H1 (cell line): ENCODE results near the gene DFFB. TPM values are rescaled to one million over a fixed set of nuclear protein-coding genes. Genes with fewer than 3 reads are reported as not detected.

Source experiments
- CTCF ChIA-PET: fragments of 300-600 bp; sonication (Branson Sonifier 250); formaldehyde crosslinking; loops from one replicate; lab custom pipeline; 2021; ENCODE audit not compliant: partially characterized antibody; lab: Charles Lee
- POLR2A ChIA-PET: fragments of 300-600 bp; sonication (Branson Sonifier 250); formaldehyde crosslinking; loops from one replicate; lab custom pipeline; 2021; ENCODE audit warnings: inconsistent platforms; ENCODE audit not compliant: partially characterized antibody; lab: Charles Lee
- DNase-seq, 2 experiments: peaks; one replicate each; pipeline versions ENCODE4 v3.0.0 to v3.0.0-alpha.2; 2010 to 2022; ENCODE audit warnings: low spot score in 2 of 2, low read depth in 1 of 2, mixed read lengths in 1 of 2
- FAIRE-seq: peaks from 2 replicates; lab custom pipeline; 2011; peaks lifted over from hg19 to GRCh38; lab: Jason Lieb, UNC
- H2AFZ ChIP-seq: 2 replicates; pipeline ENCODE4 v1.8.1; 2012; ENCODE audit warnings: low read length, inconsistent platforms
- H2AK5ac ChIP-seq: 2 replicates; pipeline ENCODE4 v1.6.1; 2013; ENCODE audit warnings: low read depth, low read length
- H2BK120ac ChIP-seq: replicated peaks from 2 replicates; pipeline ENCODE3; 2013; ENCODE audit warnings: low read depth, low read length, inconsistent platforms
- H2BK12ac ChIP-seq: 2 replicates; pipeline ENCODE4 v1.6.1; 2013; ENCODE audit warnings: low read depth, low read length
- H2BK15ac ChIP-seq: 2 replicates; pipeline ENCODE4 v1.6.1; 2013; ENCODE audit warnings: low read length
- H2BK20ac ChIP-seq: 2 replicates; pipeline ENCODE4 v1.6.1; 2013; ENCODE audit warnings: low read length
- H2BK5ac ChIP-seq: 2 replicates; pipeline ENCODE4 v1.6.1; 2013; ENCODE audit warnings: low read depth, low read length
- H3K14ac ChIP-seq: 2 replicates; pipeline ENCODE4 v1.6.1; 2013; ENCODE audit warnings: inconsistent platforms; ENCODE audit not compliant: insufficient read length
- H3K18ac ChIP-seq: 2 replicates; pipeline ENCODE4 v1.6.1; 2013; ENCODE audit warnings: low read length; ENCODE audit errors: extremely low read depth
- H3K23ac ChIP-seq: 2 replicates; pipeline ENCODE4 v1.6.1; 2013; ENCODE audit warnings: inconsistent platforms; ENCODE audit not compliant: insufficient read length
- H3K23me2 ChIP-seq: 2 replicates; pipeline ENCODE4 v1.6.1; 2013; ENCODE audit warnings: low read depth, low read length
- H3K27ac ChIP-seq: 2 replicates; pipeline ENCODE4 v1.6.1; 2011; ENCODE audit warnings: low read depth, low read length, inconsistent platforms
- H3K27me3 ChIP-seq, 4 experiments: replicated peaks in 1 of 4; 1 replicate in 1 of 4; 2 replicates in 3 of 4; pipeline versions ENCODE4 v1.6.1 to v1.8.1; 2011 to 2013; ENCODE audit warnings: low read length in 3 of 4, mild to moderate bottlenecking in 3 of 4, inconsistent platforms in 2 of 4, mixed read lengths in 2 of 4, moderate library complexity in 1 of 4; ENCODE audit not compliant: control insufficient read depth in 3 of 4, insufficient read depth in 3 of 4; ENCODE audit errors: extremely low read depth in 1 of 4
- H3K36me3 ChIP-seq, 4 experiments: 2 replicates each; pipeline versions ENCODE4 v1.6.1 to v1.8.1; 2011 to 2013; ENCODE audit warnings: mild to moderate bottlenecking in 4 of 4, low read length in 3 of 4, moderate library complexity in 2 of 4, control low read depth in 1 of 4, inconsistent platforms in 1 of 4; ENCODE audit not compliant: insufficient read depth in 4 of 4, control insufficient read depth in 2 of 4
- H3K4ac ChIP-seq: replicated peaks from 2 replicates; pipeline ENCODE3; 2013; ENCODE audit warnings: low read length, low read depth, mixed read lengths, inconsistent platforms; ENCODE audit not compliant: insufficient read length
- H3K4me1 ChIP-seq, 4 experiments: replicated peaks in 1 of 4; 1 replicate in 1 of 4; 2 replicates in 3 of 4; pipeline versions ENCODE4 v1.6.1 to v1.8.1; 2011 to 2013; ENCODE audit warnings: low read length in 3 of 4, inconsistent platforms in 2 of 4, mixed read lengths in 1 of 4; ENCODE audit not compliant: insufficient read depth in 4 of 4, control insufficient read depth in 3 of 4
- H3K4me2 ChIP-seq, 2 experiments: 2 replicates each; pipeline versions ENCODE4 v1.6.1 to v1.8.1; 2011 to 2013; ENCODE audit warnings: low read depth in 2 of 2, low read length in 2 of 2, control low read depth in 1 of 2, inconsistent platforms in 1 of 2, mild to moderate bottlenecking in 1 of 2; ENCODE audit not compliant: insufficient read depth in 1 of 2
- H3K4me3 ChIP-seq, 4 experiments: fragments of 200-600, 300-600 bp in 1 of 4; sonication (generic), shearing (Covaris generic), sonication (Bioruptor Twin) in 1 of 4; 2 replicates each; pipeline versions ENCODE4 v1.5.1 to v1.8.1; 2011 to 2016; ENCODE audit warnings: low read length in 4 of 4, low read depth in 3 of 4, control low read depth in 2 of 4, inconsistent platforms in 2 of 4, mild to moderate bottlenecking in 2 of 4, mixed read lengths in 1 of 4, moderate library complexity in 1 of 4; ENCODE audit not compliant: insufficient read depth in 2 of 4; ENCODE audit errors: extremely low read depth in 1 of 4
- H3K56ac ChIP-seq: replicated peaks from 2 replicates; pipeline ENCODE3; 2013; ENCODE audit warnings: low read depth, mild to moderate bottlenecking, mixed read lengths, low read length, inconsistent platforms; ENCODE audit not compliant: insufficient read length
- H3K79me1 ChIP-seq: 2 replicates; pipeline ENCODE4 v1.6.1; 2013; ENCODE audit warnings: low read depth, low read length, control low read depth
- H3K79me2 ChIP-seq, 2 experiments: 2 replicates each; pipeline versions ENCODE4 v1.6.1 to v1.8.1; 2012 to 2013; ENCODE audit warnings: low read length in 2 of 2, mild to moderate bottlenecking in 2 of 2, inconsistent platforms in 1 of 2; ENCODE audit not compliant: insufficient read depth in 2 of 2, control insufficient read depth in 1 of 2
- H3K9ac ChIP-seq, 4 experiments: replicated peaks in 1 of 4; 1 replicate in 1 of 4; 2 replicates in 3 of 4; pipeline versions ENCODE4 v1.6.1 to v1.8.1; 2011 to 2013; ENCODE audit warnings: low read depth in 3 of 4, low read length in 3 of 4, control low read depth in 2 of 4, mild to moderate bottlenecking in 2 of 4, moderate library complexity in 2 of 4, inconsistent platforms in 1 of 4; ENCODE audit errors: extremely low read depth in 1 of 4
- H3K9me3 ChIP-seq, 2 experiments: 2 replicates each; pipeline versions ENCODE4 v1.6.1 to v1.8.1; 2012 to 2013; ENCODE audit warnings: mild to moderate bottlenecking in 2 of 2, moderate library complexity in 2 of 2, control low read depth in 1 of 2, inconsistent platforms in 1 of 2, low read depth in 1 of 2, low read length in 1 of 2, mixed read lengths in 1 of 2; ENCODE audit not compliant: insufficient read depth in 2 of 2
- H4K20me1 ChIP-seq, 2 experiments: replicated peaks in 1 of 2; 2 replicates each; pipeline versions ENCODE3 to v1.8.1; 2011 to 2013; ENCODE audit warnings: inconsistent platforms in 2 of 2, low read length in 2 of 2, mild to moderate bottlenecking in 1 of 2; ENCODE audit not compliant: insufficient read depth in 2 of 2, control insufficient read depth in 1 of 2
- H4K5ac ChIP-seq: 2 replicates; pipeline ENCODE4 v1.6.1; 2013; ENCODE audit warnings: low read length, low read depth, mixed read lengths, inconsistent platforms; ENCODE audit not compliant: insufficient read length
- H4K8ac ChIP-seq: 2 replicates; pipeline ENCODE4 v1.8.0; 2013; ENCODE audit warnings: mild to moderate bottlenecking, moderate library complexity, low read length, inconsistent platforms; ENCODE audit not compliant: insufficient read depth; ENCODE audit errors: extremely low read depth
- H4K91ac ChIP-seq: replicated peaks from 2 replicates; pipeline ENCODE3; 2013; ENCODE audit warnings: low read length, mixed read lengths, inconsistent platforms; ENCODE audit not compliant: insufficient read length
- CBX5 ChIP-seq: fragments of 300-800, 300-1000 bp; sonication (generic); IDR thresholded peaks from 2 replicates; pipeline ENCODE4 v1.7.1; 2016; ENCODE audit warnings: antibody characterized with exemption, low read length, low read depth
- CHD1 ChIP-seq: IDR thresholded peaks from 2 replicates; pipeline ENCODE4 v1.6.1; 2012; ENCODE audit warnings: low read depth, low read length, improper control_type of control experiment
- CREB1 ChIP-seq: IDR thresholded peaks from 2 replicates; pipeline ENCODE4 v1.6.1; 2012; ENCODE audit warnings: inconsistent platforms
- GABPA ChIP-seq: IDR thresholded peaks from 2 replicates; pipeline ENCODE4 v1.6.1; 2011; ENCODE audit warnings: mild to moderate bottlenecking, low read length, moderate library complexity, borderline replicate concordance; ENCODE audit not compliant: insufficient read depth
- RFX5 ChIP-seq: IDR thresholded peaks from 2 replicates; pipeline ENCODE4 v1.6.1; 2011; ENCODE audit warnings: low read depth, low read length, improper control_type of control experiment, borderline replicate concordance
- SAP30 ChIP-seq: fragments of 300-600 bp; sonication (generic); IDR thresholded peaks from 2 replicates; pipeline ENCODE4 v1.7.1; 2012; ENCODE audit warnings: low read length, moderate library complexity, mild to moderate bottlenecking, inconsistent platforms; ENCODE audit not compliant: insufficient read depth, insufficient replicate concordance
- SIX5 ChIP-seq: IDR thresholded peaks from 2 replicates; pipeline ENCODE4 v1.6.1; 2011; ENCODE audit warnings: mild to moderate bottlenecking, low read depth, low read length
- SP2 ChIP-seq: IDR thresholded peaks from 2 replicates; pipeline ENCODE4 v1.6.1; 2012; ENCODE audit warnings: mild to moderate bottlenecking, low read length, inconsistent platforms
- TAF7 ChIP-seq: optimal IDR thresholded peaks from 2 replicates; pipeline ENCODE3; 2011; ENCODE audit warnings: low read depth, mild to moderate bottlenecking, inconsistent platforms, low read length, moderate library complexity, borderline replicate concordance
- WGBS, 2 experiments: shearing (Covaris generic) in 1 of 2; methylation state at CpG; one replicate each; pipeline versions ENCODE4 v1.1.6 to v1.1.7; 2013 to 2015; ENCODE audit warnings: low lambda C conversion rate in 2 of 2, mixed read lengths in 2 of 2, inconsistent platforms in 1 of 2, low coverage in 1 of 2, missing lambda C conversion rate in 1 of 2; ENCODE audit not compliant: insufficient replicate concordance in 2 of 2, insufficient coverage in 1 of 2, insufficient read length in 1 of 2; ENCODE audit errors: extremely low coverage in 1 of 2, missing lambda C conversion rate in 1 of 2; 5-methylcytosine and 5-hydroxymethylcytosine counted together
- polyA plus RNA-seq, 7 experiments: library from polyadenylated mRNA; depleted of rRNA in 3 of 7; stranded (reverse) in 5 of 7; unstranded in 2 of 7; fragments of >200 nt in 5 of 7; fragments of 200-250 nt in 2 of 7; gene quantifications; 1 replicate in 5 of 7; 2 replicates in 1 of 7; 4 replicates in 1 of 7; pipeline versions ENCODE4 v1.2.1 to v1.2.3, GENCODE V29; 2011 to 2013; ENCODE audit warnings: missing spikeins in 2 of 7, mixed read lengths in 2 of 7
- total RNA-seq: library from RNA; stranded (reverse); fragmentation: NEBNext Ultra II Directional; extraction: Animal tissue kit (Norgen Biotek cat#: 25700); gene quantifications from 2 replicates; pipeline ENCODE4 v1.2.1, GENCODE V29; 2021
- TF ChIP-seq, protein P1 (sequence below), 3 experiments: IDR thresholded peaks; 1 replicate in 2 of 3; 2 replicates in 1 of 3; pipeline versions ENCODE4 v1.5.1 to v1.6.1; 2011; ENCODE audit warnings: low read length in 3 of 3, mild to moderate bottlenecking in 3 of 3, inconsistent platforms in 2 of 3, low read depth in 1 of 3, moderate library complexity in 1 of 3; ENCODE audit not compliant: insufficient read depth in 1 of 3; ENCODE audit errors: control extremely low read depth in 1 of 3
- TF ChIP-seq, protein P2 (sequence below): IDR thresholded peaks from 2 replicates; pipeline ENCODE4 v1.6.1; 2012; ENCODE audit warnings: inconsistent platforms

DFFB gene
- total and polyA plus RNA-seq, 2 of the 8 experiments (the other 6 are each of a cell fraction or from before 2014, with no cell fraction given): 8.6 to 11.9 TPM

DNA sequence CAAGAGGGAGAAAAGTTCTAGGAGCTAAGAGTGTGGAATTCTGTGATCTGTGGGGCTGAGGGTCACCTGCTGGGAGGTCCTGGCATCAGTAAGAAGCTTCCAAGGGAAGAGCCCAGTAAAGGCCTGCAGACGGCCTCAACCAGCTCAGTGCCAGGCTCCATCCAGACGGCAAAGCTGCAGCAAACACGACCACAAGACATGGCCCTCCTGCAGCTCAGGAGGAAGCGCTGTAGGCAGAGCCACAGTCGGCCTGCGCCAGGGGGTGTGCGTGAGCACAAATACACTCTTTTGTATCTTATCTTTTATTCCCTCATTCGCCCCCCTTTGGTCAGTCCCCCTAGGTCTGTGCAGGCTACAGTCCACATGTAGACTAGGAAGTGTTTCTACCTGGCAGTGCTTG, 29.4 kb downstream of the DFFB start:
- Histone ChIP-seq H2AFZ (no peak overlapping the region), H3K9me3 (no peaks in the 10 kb centered on the region), H2BK20ac (no peak overlapping the region), H3K27ac (no peak overlapping the region), H3K4me1 (no peaks in the 10 kb centered on the region), H3K14ac (no peak overlapping the region), H3K4me2 (no peak overlapping the region), H3K79me1 (no peaks in the 10 kb centered on the region), H4K91ac (no peak overlapping the region), H3K27me3 (no peaks in the 10 kb centered on the region), H2BK5ac (no peak overlapping the region), H3K23ac (no peak overlapping the region), H3K4me3 (no peak overlapping the region), H2BK15ac (no peak overlapping the region), H3K23me2 (no peaks in the 10 kb centered on the region), H2BK120ac (no peak overlapping the region), H2AK5ac (no peak overlapping the region), H2BK12ac (no peak overlapping the region), H3K4ac (no peak overlapping the region), H3K9ac (no peak overlapping the region), H3K18ac (no peak overlapping the region), H4K5ac (no peak overlapping the region), H3K79me2 (no peaks in the 10 kb centered on the region), H3K56ac (no peak overlapping the region), H4K8ac (no peak overlapping the region), H4K20me1 (peaks cover 5 to 6% of the 10 kb centered on the region in 2 experiments), H3K36me3 (peaks cover 13 to 18% (median 18%) of the 10 kb centered on the region in 4 experiments; a peak in 6 of 8 replicates)
- no peak for DNase-seq
- no peak for FAIRE-seq
- ChIA-PET CTCF (interaction anchor here (2.0 to 2.7 kb wide), 2 partner anchors 9 to 14 kb away, joined by 5 read pairs; no protein-coding TSS in a partner anchor), POLR2A (no interaction called here)
- 81% methylated on average over 8 of the region's 8 CpGs; no CpG with 5 or more reads in 1 of the 2 experiments for WGBS, 2 experiments
- TF ChIP-seq SAP30: no peak
- TF ChIP-seq CBX5: no peak
- no peak for TF ChIP-seq CREB1
- no peak for TF ChIP-seq RFX5
- TF ChIP-seq SP2: no peak
- TF ChIP-seq, protein P1, sequence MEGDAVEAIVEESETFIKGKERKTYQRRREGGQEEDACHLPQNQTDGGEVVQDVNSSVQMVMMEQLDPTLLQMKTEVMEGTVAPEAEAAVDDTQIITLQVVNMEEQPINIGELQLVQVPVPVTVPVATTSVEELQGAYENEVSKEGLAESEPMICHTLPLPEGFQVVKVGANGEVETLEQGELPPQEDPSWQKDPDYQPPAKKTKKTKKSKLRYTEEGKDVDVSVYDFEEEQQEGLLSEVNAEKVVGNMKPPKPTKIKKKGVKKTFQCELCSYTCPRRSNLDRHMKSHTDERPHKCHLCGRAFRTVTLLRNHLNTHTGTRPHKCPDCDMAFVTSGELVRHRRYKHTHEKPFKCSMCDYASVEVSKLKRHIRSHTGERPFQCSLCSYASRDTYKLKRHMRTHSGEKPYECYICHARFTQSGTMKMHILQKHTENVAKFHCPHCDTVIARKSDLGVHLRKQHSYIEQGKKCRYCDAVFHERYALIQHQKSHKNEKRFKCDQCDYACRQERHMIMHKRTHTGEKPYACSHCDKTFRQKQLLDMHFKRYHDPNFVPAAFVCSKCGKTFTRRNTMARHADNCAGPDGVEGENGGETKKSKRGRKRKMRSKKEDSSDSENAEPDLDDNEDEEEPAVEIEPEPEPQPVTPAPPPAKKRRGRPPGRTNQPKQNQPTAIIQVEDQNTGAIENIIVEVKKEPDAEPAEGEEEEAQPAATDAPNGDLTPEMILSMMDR (IDR thresholded peaks at IDR 0.05; ENCODE audit: control extremely low read depth in 1 of 3, insufficient read depth in 1 of 3, low read depth in 1 of 3, low read length in 3 of 3): no peak
- TF ChIP-seq TAF7: no peak
- TF ChIP-seq CHD1: no peak
- no peak for TF ChIP-seq GABPA
- no peak for TF ChIP-seq SIX5
- TF ChIP-seq, protein P2, sequence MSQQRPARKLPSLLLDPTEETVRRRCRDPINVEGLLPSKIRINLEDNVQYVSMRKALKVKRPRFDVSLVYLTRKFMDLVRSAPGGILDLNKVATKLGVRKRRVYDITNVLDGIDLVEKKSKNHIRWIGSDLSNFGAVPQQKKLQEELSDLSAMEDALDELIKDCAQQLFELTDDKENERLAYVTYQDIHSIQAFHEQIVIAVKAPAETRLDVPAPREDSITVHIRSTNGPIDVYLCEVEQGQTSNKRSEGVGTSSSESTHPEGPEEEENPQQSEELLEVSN: no peak
